IMR-90 (cell line): ENCODE data around the gene TUSC1. TPM values are rescaled to one million over a fixed set of nuclear protein-coding genes. Genes with fewer than 3 reads are reported as not detected.

Source experiments
- ATAC-seq: fragments of 200-7000 bp; cut with Tn5 transposase; 2 replicates; pipeline ENCODE4 v1.9.1; 2020; ENCODE audit warnings: low read depth, mild to moderate bottlenecking, moderate library complexity
- BruUV-seq: library from RNA; stranded (reverse); fragments of 400-500 nt; replicated peaks from 2 replicates; lab custom pipeline; 2021; lab: Mats Ljungman, UMichigan
- CTCF ChIA-PET: fragments of 300-600 bp; formaldehyde crosslinking; extraction: SDS; loops from one replicate; lab custom pipeline; 2021; ENCODE audit warnings: antibody characterized with exemption; lab: Yijun Ruan, JAX
- POLR2A ChIA-PET: fragments of 300-600 bp; sonication (Branson Sonifier 250); formaldehyde crosslinking; loops from one replicate; lab custom pipeline; 2022; ENCODE audit warnings: antibody characterized with exemption; ENCODE audit not compliant: unreplicated experiment; lab: Charles Lee
- DNase-seq: peaks from one replicate; pipeline ENCODE4 v3.0.0; 2013
- H2AFZ ChIP-seq: replicated peaks from 2 replicates; pipeline ENCODE3; 2013; ENCODE audit warnings: low read length, mild to moderate bottlenecking; ENCODE audit not compliant: poor library complexity
- H2AK5ac ChIP-seq: 2 replicates; pipeline ENCODE4 v1.6.1; 2013; ENCODE audit warnings: low read depth, low read length, inconsistent platforms
- H2AK9ac ChIP-seq: replicated peaks from 2 replicates; pipeline ENCODE3; 2013; ENCODE audit warnings: mild to moderate bottlenecking, low read depth, low read length, moderate library complexity; ENCODE audit not compliant: poor library complexity
- H2BK120ac ChIP-seq: 2 replicates; pipeline ENCODE4 v1.6.1; 2013; ENCODE audit warnings: low read depth, low read length, inconsistent platforms
- H2BK15ac ChIP-seq: 3 replicates; pipeline ENCODE4 v1.6.1; 2013; ENCODE audit warnings: low read depth, low read length, inconsistent platforms
- H2BK20ac ChIP-seq: 2 replicates; pipeline ENCODE4 v1.6.1; 2013; ENCODE audit warnings: low read depth, mild to moderate bottlenecking, inconsistent platforms, low read length, moderate library complexity
- H2BK5ac ChIP-seq: 2 replicates; pipeline ENCODE4 v1.6.1; 2013; ENCODE audit warnings: mild to moderate bottlenecking, low read depth, low read length, inconsistent platforms; ENCODE audit not compliant: poor library complexity, severe bottlenecking
- H3K14ac ChIP-seq: replicated peaks from 2 replicates; pipeline ENCODE4 v1.6.1; 2013; ENCODE audit warnings: low read depth, low read length, inconsistent platforms
- H3K18ac ChIP-seq: 2 replicates; pipeline ENCODE4 v1.6.1; 2013; ENCODE audit warnings: low read depth, low read length, control low read depth
- H3K23ac ChIP-seq: 2 replicates; pipeline ENCODE4 v1.6.1; 2013; ENCODE audit warnings: low read depth, low read length, inconsistent platforms
- H3K27ac ChIP-seq: 2 replicates; pipeline ENCODE4 v1.5.1; 2013; ENCODE audit warnings: mild to moderate bottlenecking, control low read depth, low read length; ENCODE audit not compliant: insufficient read depth
- H3K27me3 ChIP-seq: 2 replicates; pipeline ENCODE4 v1.6.1; 2013; ENCODE audit warnings: low read length; ENCODE audit not compliant: control insufficient read depth, insufficient read depth
- H3K36me3 ChIP-seq: 2 replicates; pipeline ENCODE4 v1.6.1; 2013; ENCODE audit warnings: low read length, mixed read lengths; ENCODE audit not compliant: control insufficient read depth, insufficient read depth
- H3K4ac ChIP-seq: 2 replicates; pipeline ENCODE4 v1.6.1; 2013; ENCODE audit warnings: low read depth, low read length, inconsistent platforms
- H3K4me1 ChIP-seq: 2 replicates; pipeline ENCODE4 v1.6.1; 2013; ENCODE audit warnings: low read length, mixed read lengths; ENCODE audit not compliant: control insufficient read depth, insufficient read depth
- H3K4me2 ChIP-seq: 2 replicates; pipeline ENCODE4 v1.6.1; 2013; ENCODE audit warnings: low read depth, mild to moderate bottlenecking, control low read depth, low read length, moderate library complexity
- H3K4me3 ChIP-seq: 2 replicates; pipeline ENCODE4 v1.5.1; 2013; ENCODE audit warnings: low read depth, mild to moderate bottlenecking, control low read depth, low read length, moderate library complexity; ENCODE audit not compliant: insufficient read depth
- H3K56ac ChIP-seq: 2 replicates; pipeline ENCODE4 v1.6.1; 2013; ENCODE audit warnings: low read length, inconsistent platforms; ENCODE audit not compliant: insufficient read depth; ENCODE audit errors: extremely low read depth
- H3K79me1 ChIP-seq, 2 experiments: 2 replicates each; pipeline ENCODE4 v1.6.1; 2013; ENCODE audit warnings: low read length in 2 of 2, inconsistent platforms in 1 of 2, low read depth in 1 of 2
- H3K9ac ChIP-seq: 2 replicates; pipeline ENCODE4 v1.6.1; 2013; ENCODE audit warnings: low read depth, low read length, control low read depth
- H3K9me1 ChIP-seq: 2 replicates; pipeline ENCODE4 v1.6.1; 2013; ENCODE audit warnings: low read length, inconsistent platforms; ENCODE audit not compliant: insufficient read depth
- H3K9me3 ChIP-seq: 2 replicates; pipeline ENCODE4 v1.6.1; 2013; ENCODE audit warnings: low read length; ENCODE audit not compliant: control insufficient read depth, insufficient read depth
- H4K20me1 ChIP-seq: 2 replicates; pipeline ENCODE4 v1.6.1; 2013; ENCODE audit warnings: low read length, inconsistent platforms; ENCODE audit not compliant: insufficient read depth
- H4K5ac ChIP-seq: 2 replicates; pipeline ENCODE4 v1.6.1; 2013; ENCODE audit warnings: mild to moderate bottlenecking, low read depth, low read length, control low read depth
- H4K8ac ChIP-seq, 2 experiments: 2 replicates each; pipeline ENCODE4 v1.6.1; 2013; ENCODE audit warnings: low read depth in 2 of 2, low read length in 2 of 2, control low read depth in 1 of 2, inconsistent platforms in 1 of 2
- H4K91ac ChIP-seq: 2 replicates; pipeline ENCODE4 v1.6.1; 2013; ENCODE audit warnings: low read depth, low read length, inconsistent platforms; ENCODE audit not compliant: insufficient read depth
- BHLHE40 ChIP-seq: fragments of 150-350 bp; IDR thresholded peaks from 2 replicates; pipeline ENCODE4 v1.6.1; 2016; ENCODE audit warnings: mild to moderate bottlenecking, low read depth, low read length
- CEBPB ChIP-seq: IDR thresholded peaks from 2 replicates; pipeline ENCODE4 v1.6.1; 2012; ENCODE audit warnings: low read depth, low read length, improper control_type of control experiment
- CHD1 ChIP-seq: IDR thresholded peaks from 2 replicates; pipeline ENCODE4 v1.6.1; 2012; ENCODE audit warnings: low read depth, low read length, improper control_type of control experiment
- FOS ChIP-seq: fragments of 150-350 bp; IDR thresholded peaks from 2 replicates; pipeline ENCODE4 v1.6.1; 2016; ENCODE audit warnings: low read depth, low read length
- MAFK ChIP-seq: IDR thresholded peaks from 2 replicates; pipeline ENCODE4 v1.6.1; 2012; ENCODE audit warnings: low read depth, low read length, improper control_type of control experiment
- MAZ ChIP-seq: IDR thresholded peaks from 2 replicates; pipeline ENCODE4 v1.6.1; 2012; ENCODE audit warnings: low read depth, mild to moderate bottlenecking, low read length, improper control_type of control experiment, moderate library complexity, borderline replicate concordance
- MXI1 ChIP-seq: IDR thresholded peaks from 2 replicates; pipeline ENCODE4 v1.6.1; 2012; ENCODE audit warnings: low read depth, mild to moderate bottlenecking, low read length, moderate library complexity, borderline replicate concordance
- NFE2L2 ChIP-seq: fragments of 150-350 bp; IDR thresholded peaks from 2 replicates; pipeline ENCODE4 v1.6.1; 2016; ENCODE audit warnings: low read depth, mild to moderate bottlenecking, low read length
- POLR2A ChIP-seq: IDR thresholded peaks from 2 replicates; pipeline ENCODE4 v1.6.1; 2012; ENCODE audit warnings: mild to moderate bottlenecking, low read depth, low read length
- RAD21 ChIP-seq: IDR thresholded peaks from 2 replicates; pipeline ENCODE4 v1.6.1; 2012; ENCODE audit warnings: low read length, improper control_type of control experiment
- RCOR1 ChIP-seq: IDR thresholded peaks from 2 replicates; pipeline ENCODE4 v1.6.1; 2012; ENCODE audit warnings: mild to moderate bottlenecking, low read length, improper control_type of control experiment; ENCODE audit not compliant: insufficient replicate concordance
- RFX5 ChIP-seq: IDR thresholded peaks from 2 replicates; pipeline ENCODE4 v1.8.0; 2012; ENCODE audit warnings: low read depth, mild to moderate bottlenecking, low read length, moderate library complexity
- SMC3 ChIP-seq: fragments of 150-350 bp; IDR thresholded peaks from 2 replicates; pipeline ENCODE4 v1.6.1; 2016; ENCODE audit warnings: low read depth, mild to moderate bottlenecking, antibody characterized with exemption, low read length, moderate library complexity
- WGBS, 2 experiments: methylation state at CpG; one replicate each; pipeline versions ENCODE4 v1.1.5 to v1.1.7; 2013; ENCODE audit warnings: missing lambda C conversion rate in 2 of 2; ENCODE audit not compliant: insufficient read length in 1 of 2; ENCODE audit errors: extremely low coverage in 2 of 2; 5-methylcytosine and 5-hydroxymethylcytosine counted together
- dilution Hi-C: fragments of 300-500 bp; cut with HindIII; formaldehyde crosslinking; loops from one replicate; pipeline ENCODE4 v1.14.3; 2018; ENCODE audit warnings: low sequenced_read_pairs; ENCODE audit not compliant: unreplicated experiment
- in situ Hi-C: fragments of 300-500 bp; cut with MboI; formaldehyde crosslinking; loops from 3 replicates; pipeline ENCODE4 v1.14.3; 2019; ENCODE audit warnings: low sequenced_read_pairs, inconsistent platforms, mixed read lengths
- intact Hi-C: fragments of 100-400 bp; cut with micrococcal nuclease; formaldehyde crosslinking; loops from 2 replicates; pipeline ENCODE4 v1.10.0; 2022
- polyA plus RNA-seq, 3 experiments: library from polyadenylated mRNA; depleted of rRNA; stranded (reverse); fragments of >200 nt; gene quantifications; 2 replicates each; pipeline ENCODE4 v1.2.3, GENCODE V29; 2012; ENCODE audit warnings: low replicate concordance in 1 of 3
- total RNA-seq: library from RNA; depleted of rRNA; stranded (reverse); fragments of >200 nt; gene quantifications from 2 replicates; pipeline ENCODE4 v1.2.3, GENCODE V29; 2012
- TF ChIP-seq, protein P1 (sequence below): fragments of 150-350 bp; IDR thresholded peaks from 2 replicates; pipeline ENCODE4 v1.6.1; 2017; ENCODE audit warnings: mild to moderate bottlenecking, antibody characterized with exemption, low read length, low read depth
- TF ChIP-seq, protein P2 (sequence below): fragments of 150-350 bp; IDR thresholded peaks from 2 replicates; pipeline ENCODE4 v1.6.1; 2016; ENCODE audit warnings: low read depth, mild to moderate bottlenecking, low read length, moderate library complexity, borderline replicate concordance
- TF ChIP-seq, protein P3 (sequence below): conservative IDR thresholded peaks from 2 replicates; pipeline ENCODE4 v1.5.1; 2012; ENCODE audit warnings: mild to moderate bottlenecking, low read depth, low read length, improper control_type of control experiment

TUSC1 gene
- total and polyA plus RNA-seq, 2 of the 4 experiments (the other 2 are of a cell fraction) = 2.0 to 4.4 TPM

DNA sequence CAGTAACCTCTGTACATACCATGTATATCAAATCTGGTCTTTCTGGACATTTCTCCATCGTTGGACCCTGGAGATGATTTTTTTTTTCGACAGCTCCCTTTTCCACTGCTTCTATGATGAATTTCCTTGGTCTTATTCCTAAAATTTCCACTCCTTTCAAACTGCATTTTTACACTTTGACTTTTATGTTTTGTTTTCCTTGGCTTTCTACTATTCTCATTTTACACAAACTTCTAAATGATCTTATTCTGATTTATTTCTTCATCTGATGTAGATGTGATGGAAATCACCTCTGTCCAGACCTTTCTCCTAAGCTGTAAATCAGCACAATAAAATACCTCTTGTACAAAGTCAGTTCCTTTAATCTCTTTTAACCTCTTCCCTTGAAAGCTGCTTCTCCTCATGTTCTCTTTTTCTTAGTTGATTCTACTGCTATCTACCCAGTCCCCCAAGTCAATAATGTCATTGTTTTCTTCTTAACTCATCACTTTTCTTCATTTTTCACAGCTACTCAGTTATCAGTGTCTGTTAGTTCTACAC lies 48.7 kb upstream of the TUSC1 start:
- Histone ChIP-seq H3K14ac (no peak overlapping the region), H4K8ac (no peak overlapping the region), H4K20me1 (no peaks in the 10 kb centered on the region), H3K27ac (no peak overlapping the region), H4K91ac (no peak overlapping the region), H2AFZ (no peak overlapping the region), H2BK120ac (no peak overlapping the region), H2BK20ac (no peak overlapping the region), H3K4me2 (no peak overlapping the region), H2BK15ac (no peak overlapping the region), H2AK9ac (no peak overlapping the region), H3K79me1 (no peaks in the 10 kb centered on the region), H3K9me3 (no peaks in the 10 kb centered on the region), H3K36me3 (no peaks in the 10 kb centered on the region), H3K9me1 (no peaks in the 10 kb centered on the region), H4K5ac (no peak overlapping the region), H3K4ac (no peak overlapping the region), H3K18ac (no peak overlapping the region), H2AK5ac (no peak overlapping the region), H3K56ac (no peak overlapping the region), H3K4me1 (no peaks in the 10 kb centered on the region), H3K4me3 (no peak overlapping the region), H3K9ac (no peak overlapping the region), H3K23ac (no peak overlapping the region), H2BK5ac (no peak overlapping the region), H3K27me3 (no peaks in the 10 kb centered on the region)
- CTCF ChIA-PET = interaction anchor here (0.5 to 1.2 kb wide), 2 partner anchors 11 to 1820 kb away, joined by 4 to 6 read pairs; no protein-coding TSS in a partner anchor
- no TSS peak for BruUV-seq
- POLR2A ChIA-PET = no interaction called here
- ATAC-seq (no peak), DNase-seq (no peak)
- in situ Hi-C loops (no loop called here), dilution Hi-C loops (no loop called here), intact Hi-C loops (no loop called here)
- WGBS, 2 experiments = 10% methylated on average over 2 of the region's 2 CpGs; no CpG with 5 or more reads in 1 of the 2 experiments
- TF ChIP-seq RAD21 = no peak
- TF ChIP-seq CEBPB = no peak
- TF ChIP-seq MAFK = no peak
- TF ChIP-seq, protein P1, sequence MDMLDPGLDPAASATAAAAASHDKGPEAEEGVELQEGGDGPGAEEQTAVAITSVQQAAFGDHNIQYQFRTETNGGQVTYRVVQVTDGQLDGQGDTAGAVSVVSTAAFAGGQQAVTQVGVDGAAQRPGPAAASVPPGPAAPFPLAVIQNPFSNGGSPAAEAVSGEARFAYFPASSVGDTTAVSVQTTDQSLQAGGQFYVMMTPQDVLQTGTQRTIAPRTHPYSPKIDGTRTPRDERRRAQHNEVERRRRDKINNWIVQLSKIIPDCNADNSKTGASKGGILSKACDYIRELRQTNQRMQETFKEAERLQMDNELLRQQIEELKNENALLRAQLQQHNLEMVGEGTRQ = no peak
- TF ChIP-seq POLR2A = no peak
- TF ChIP-seq SMC3 = no peak
- no peak for TF ChIP-seq FOS
- TF ChIP-seq CHD1 = no peak
- no peak for TF ChIP-seq RCOR1
- TF ChIP-seq MAZ = no peak
- TF ChIP-seq RFX5 = no peak
- TF ChIP-seq, protein P2, sequence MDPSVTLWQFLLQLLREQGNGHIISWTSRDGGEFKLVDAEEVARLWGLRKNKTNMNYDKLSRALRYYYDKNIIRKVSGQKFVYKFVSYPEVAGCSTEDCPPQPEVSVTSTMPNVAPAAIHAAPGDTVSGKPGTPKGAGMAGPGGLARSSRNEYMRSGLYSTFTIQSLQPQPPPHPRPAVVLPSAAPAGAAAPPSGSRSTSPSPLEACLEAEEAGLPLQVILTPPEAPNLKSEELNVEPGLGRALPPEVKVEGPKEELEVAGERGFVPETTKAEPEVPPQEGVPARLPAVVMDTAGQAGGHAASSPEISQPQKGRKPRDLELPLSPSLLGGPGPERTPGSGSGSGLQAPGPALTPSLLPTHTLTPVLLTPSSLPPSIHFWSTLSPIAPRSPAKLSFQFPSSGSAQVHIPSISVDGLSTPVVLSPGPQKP = no peak
- TF ChIP-seq MXI1 = no peak
- TF ChIP-seq NFE2L2 = no peak
- TF ChIP-seq, protein P3, sequence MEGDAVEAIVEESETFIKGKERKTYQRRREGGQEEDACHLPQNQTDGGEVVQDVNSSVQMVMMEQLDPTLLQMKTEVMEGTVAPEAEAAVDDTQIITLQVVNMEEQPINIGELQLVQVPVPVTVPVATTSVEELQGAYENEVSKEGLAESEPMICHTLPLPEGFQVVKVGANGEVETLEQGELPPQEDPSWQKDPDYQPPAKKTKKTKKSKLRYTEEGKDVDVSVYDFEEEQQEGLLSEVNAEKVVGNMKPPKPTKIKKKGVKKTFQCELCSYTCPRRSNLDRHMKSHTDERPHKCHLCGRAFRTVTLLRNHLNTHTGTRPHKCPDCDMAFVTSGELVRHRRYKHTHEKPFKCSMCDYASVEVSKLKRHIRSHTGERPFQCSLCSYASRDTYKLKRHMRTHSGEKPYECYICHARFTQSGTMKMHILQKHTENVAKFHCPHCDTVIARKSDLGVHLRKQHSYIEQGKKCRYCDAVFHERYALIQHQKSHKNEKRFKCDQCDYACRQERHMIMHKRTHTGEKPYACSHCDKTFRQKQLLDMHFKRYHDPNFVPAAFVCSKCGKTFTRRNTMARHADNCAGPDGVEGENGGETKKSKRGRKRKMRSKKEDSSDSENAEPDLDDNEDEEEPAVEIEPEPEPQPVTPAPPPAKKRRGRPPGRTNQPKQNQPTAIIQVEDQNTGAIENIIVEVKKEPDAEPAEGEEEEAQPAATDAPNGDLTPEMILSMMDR = no peak
- TF ChIP-seq BHLHE40 = no peak
